HepG2 (cell line): ENCODE results near the gene PHF3. TPM values are rescaled to one million over a fixed set of nuclear protein-coding genes. Genes with fewer than 3 reads are reported as not detected.
A peak's percentile ranks its signal among the peaks of the same experiment; 100 is the strongest.

Source experiments
- CBX2 ChIP-seq, 2 experiments: fragments of 200-600 bp in 1 of 2; sonication (generic); formaldehyde crosslinking in 1 of 2; IDR thresholded peaks; 2 replicates each; pipeline versions ENCODE4 v1.7.0 to v1.8.1; 2018 to 2022; ENCODE audit warnings: low read depth in 2 of 2, low read length in 1 of 2, mild to moderate bottlenecking in 1 of 2, missing genetic modification reagents in 1 of 2
- GMEB1 ChIP-seq: sonication (generic); formaldehyde crosslinking; IDR thresholded peaks from 2 replicates; pipeline ENCODE4 v1.5.1; 2020; ENCODE audit warnings: missing genetic modification reagents, mild to moderate bottlenecking, borderline replicate concordance
- HOXA3 ChIP-seq: sonication (generic); formaldehyde crosslinking; IDR thresholded peaks from 2 replicates; pipeline ENCODE4 v1.5.0; 2020; ENCODE audit warnings: missing genetic modification reagents
- HOXA5 ChIP-seq: sonication (generic); formaldehyde crosslinking; IDR thresholded peaks from 2 replicates; pipeline ENCODE4 v1.4.0; 2020; ENCODE audit warnings: missing genetic modification reagents
- KDM4B ChIP-seq: sonication (generic); formaldehyde crosslinking; IDR thresholded peaks from 2 replicates; pipeline ENCODE4 v1.4.0; 2020; ENCODE audit warnings: missing genetic modification reagents
- KLF9 ChIP-seq: IDR thresholded peaks from 2 replicates; pipeline ENCODE4 v1.6.1; 2016; ENCODE audit warnings: low read depth
- MTF1 ChIP-seq: sonication (generic); formaldehyde crosslinking; IDR thresholded peaks from 2 replicates; pipeline ENCODE4 v1.5.0; 2020; ENCODE audit warnings: missing genetic modification reagents
- SUZ12 ChIP-seq: fragments of 150-350 bp; IDR thresholded peaks from 2 replicates; pipeline ENCODE4 v1.6.1; 2014; ENCODE audit warnings: low read depth, low read length
- ZBTB1 ChIP-seq: sonication (generic); formaldehyde crosslinking; IDR thresholded peaks from 2 replicates; pipeline ENCODE4 v1.4.0; 2020; ENCODE audit warnings: missing genetic modification reagents, borderline replicate concordance
- ZBTB20 ChIP-seq: sonication (generic); formaldehyde crosslinking; IDR thresholded peaks from 2 replicates; pipeline ENCODE4 v1.8.1; 2023; ENCODE audit warnings: missing genetic modification reagents, low read depth, mild to moderate bottlenecking, borderline replicate concordance
- ZBTB42 ChIP-seq: sonication (generic); formaldehyde crosslinking; IDR thresholded peaks from 2 replicates; pipeline ENCODE4 v1.5.0; 2020; ENCODE audit warnings: mild to moderate bottlenecking, missing genetic modification reagents
- ZNF264 ChIP-seq: sonication (generic); formaldehyde crosslinking; IDR thresholded peaks from 2 replicates; pipeline ENCODE4 v1.4.0; 2020; ENCODE audit warnings: missing genetic modification reagents
- ZNF619 ChIP-seq: sonication (generic); formaldehyde crosslinking; IDR thresholded peaks from 2 replicates; pipeline ENCODE4 v1.4.0; 2020; ENCODE audit warnings: mild to moderate bottlenecking, missing genetic modification reagents
- ZNF740 ChIP-seq: sonication (generic); formaldehyde crosslinking; IDR thresholded peaks from 2 replicates; pipeline ENCODE4 v1.4.0; 2020; ENCODE audit warnings: missing genetic modification reagents
- ZSCAN20 ChIP-seq: sonication (generic); formaldehyde crosslinking; IDR thresholded peaks from 2 replicates; pipeline ENCODE4 v1.4.0; 2020; ENCODE audit warnings: missing genetic modification reagents, mild to moderate bottlenecking, borderline replicate concordance
- polyA plus RNA-seq, 8 experiments: library from polyadenylated mRNA; depleted of rRNA in 3 of 8; stranded (reverse) in 7 of 8; unstranded in 1 of 8; fragments of >200 nt; fragmentation: Illumina TruSeq in 4 of 8; extraction: Trizol in 4 of 8; gene quantifications; 2 replicates each; pipeline versions ENCODE4 v1.2.1 to v1.2.3, GENCODE V29; 2011 to 2016; ENCODE audit warnings: low read depth in 4 of 8, missing spikeins in 1 of 8, mixed read lengths in 1 of 8; ENCODE audit not compliant: insufficient read depth in 1 of 8
- total RNA-seq, 5 experiments: library from RNA; depleted of rRNA; stranded (reverse); fragments of >200 nt; fragmentation: Illumina TruSeq; extraction: Trizol; gene quantifications; 2 replicates each; pipeline ENCODE4 v1.2.3, GENCODE V29; 2016; ENCODE audit warnings: low read depth in 1 of 5
- TF ChIP-seq, protein P1 (sequence below): sonication (generic); formaldehyde crosslinking; IDR thresholded peaks from 2 replicates; pipeline ENCODE4 v1.9.0; 2021; ENCODE audit warnings: mild to moderate bottlenecking, missing genetic modification reagents
- TF ChIP-seq, protein P2 (sequence below): sonication (generic); formaldehyde crosslinking; IDR thresholded peaks from 2 replicates; pipeline ENCODE4 v1.4.0; 2020; ENCODE audit warnings: missing genetic modification reagents
- TF ChIP-seq, protein P3 (sequence below): sonication (generic); formaldehyde crosslinking; IDR thresholded peaks from 2 replicates; pipeline ENCODE4 v1.4.0; 2020; ENCODE audit warnings: missing genetic modification reagents

PHF3 gene
- total and polyA plus RNA-seq, 2 of the 13 experiments (the other 11 are each of a cell fraction or from before 2014, with no cell fraction given), result 19.8 to 70.4 TPM

- no peak for TF ChIP-seq ZNF619 (CRISPR knock-in tag)
- TF ChIP-seq, protein P1, sequence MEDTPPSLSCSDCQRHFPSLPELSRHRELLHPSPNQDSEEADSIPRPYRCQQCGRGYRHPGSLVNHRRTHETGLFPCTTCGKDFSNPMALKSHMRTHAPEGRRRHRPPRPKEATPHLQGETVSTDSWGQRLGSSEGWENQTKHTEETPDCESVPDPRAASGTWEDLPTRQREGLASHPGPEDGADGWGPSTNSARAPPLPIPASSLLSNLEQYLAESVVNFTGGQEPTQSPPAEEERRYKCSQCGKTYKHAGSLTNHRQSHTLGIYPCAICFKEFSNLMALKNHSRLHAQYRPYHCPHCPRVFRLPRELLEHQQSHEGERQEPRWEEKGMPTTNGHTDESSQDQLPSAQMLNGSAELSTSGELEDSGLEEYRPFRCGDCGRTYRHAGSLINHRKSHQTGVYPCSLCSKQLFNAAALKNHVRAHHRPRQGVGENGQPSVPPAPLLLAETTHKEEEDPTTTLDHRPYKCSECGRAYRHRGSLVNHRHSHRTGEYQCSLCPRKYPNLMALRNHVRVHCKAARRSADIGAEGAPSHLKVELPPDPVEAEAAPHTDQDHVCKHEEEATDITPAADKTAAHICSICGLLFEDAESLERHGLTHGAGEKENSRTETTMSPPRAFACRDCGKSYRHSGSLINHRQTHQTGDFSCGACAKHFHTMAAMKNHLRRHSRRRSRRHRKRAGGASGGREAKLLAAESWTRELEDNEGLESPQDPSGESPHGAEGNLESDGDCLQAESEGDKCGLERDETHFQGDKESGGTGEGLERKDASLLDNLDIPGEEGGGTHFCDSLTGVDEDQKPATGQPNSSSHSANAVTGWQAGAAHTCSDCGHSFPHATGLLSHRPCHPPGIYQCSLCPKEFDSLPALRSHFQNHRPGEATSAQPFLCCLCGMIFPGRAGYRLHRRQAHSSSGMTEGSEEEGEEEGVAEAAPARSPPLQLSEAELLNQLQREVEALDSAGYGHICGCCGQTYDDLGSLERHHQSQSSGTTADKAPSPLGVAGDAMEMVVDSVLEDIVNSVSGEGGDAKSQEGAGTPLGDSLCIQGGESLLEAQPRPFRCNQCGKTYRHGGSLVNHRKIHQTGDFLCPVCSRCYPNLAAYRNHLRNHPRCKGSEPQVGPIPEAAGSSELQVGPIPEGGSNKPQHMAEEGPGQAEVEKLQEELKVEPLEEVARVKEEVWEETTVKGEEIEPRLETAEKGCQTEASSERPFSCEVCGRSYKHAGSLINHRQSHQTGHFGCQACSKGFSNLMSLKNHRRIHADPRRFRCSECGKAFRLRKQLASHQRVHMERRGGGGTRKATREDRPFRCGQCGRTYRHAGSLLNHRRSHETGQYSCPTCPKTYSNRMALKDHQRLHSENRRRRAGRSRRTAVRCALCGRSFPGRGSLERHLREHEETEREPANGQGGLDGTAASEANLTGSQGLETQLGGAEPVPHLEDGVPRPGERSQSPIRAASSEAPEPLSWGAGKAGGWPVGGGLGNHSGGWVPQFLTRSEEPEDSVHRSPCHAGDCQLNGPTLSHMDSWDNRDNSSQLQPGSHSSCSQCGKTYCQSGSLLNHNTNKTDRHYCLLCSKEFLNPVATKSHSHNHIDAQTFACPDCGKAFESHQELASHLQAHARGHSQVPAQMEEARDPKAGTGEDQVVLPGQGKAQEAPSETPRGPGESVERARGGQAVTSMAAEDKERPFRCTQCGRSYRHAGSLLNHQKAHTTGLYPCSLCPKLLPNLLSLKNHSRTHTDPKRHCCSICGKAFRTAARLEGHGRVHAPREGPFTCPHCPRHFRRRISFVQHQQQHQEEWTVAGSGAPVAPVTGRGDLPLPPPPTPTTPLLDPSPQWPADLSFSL (CRISPR knock-in tag), result peak; percentile 92
- no peak for TF ChIP-seq HOXA5 (CRISPR knock-in tag)
- TF ChIP-seq ZBTB1 (CRISPR knock-in tag), result no peak
- TF ChIP-seq SUZ12, result no peak
- no peak for TF ChIP-seq ZSCAN20 (CRISPR knock-in tag)
- no peak for TF ChIP-seq ZBTB20 (CRISPR knock-in tag)
- peak; percentile 43; the same call in 1 of the 2 replicates for TF ChIP-seq GMEB1 (CRISPR knock-in tag)
- no peak for TF ChIP-seq CBX2 (IDR thresholded peaks at IDR 0.05; ENCODE audit: low read depth, low read length)
- no peak for TF ChIP-seq CBX2 (CRISPR knock-in tag; IDR thresholded peaks at IDR 0.05; ENCODE audit: low read depth)
- TF ChIP-seq, protein P2, sequence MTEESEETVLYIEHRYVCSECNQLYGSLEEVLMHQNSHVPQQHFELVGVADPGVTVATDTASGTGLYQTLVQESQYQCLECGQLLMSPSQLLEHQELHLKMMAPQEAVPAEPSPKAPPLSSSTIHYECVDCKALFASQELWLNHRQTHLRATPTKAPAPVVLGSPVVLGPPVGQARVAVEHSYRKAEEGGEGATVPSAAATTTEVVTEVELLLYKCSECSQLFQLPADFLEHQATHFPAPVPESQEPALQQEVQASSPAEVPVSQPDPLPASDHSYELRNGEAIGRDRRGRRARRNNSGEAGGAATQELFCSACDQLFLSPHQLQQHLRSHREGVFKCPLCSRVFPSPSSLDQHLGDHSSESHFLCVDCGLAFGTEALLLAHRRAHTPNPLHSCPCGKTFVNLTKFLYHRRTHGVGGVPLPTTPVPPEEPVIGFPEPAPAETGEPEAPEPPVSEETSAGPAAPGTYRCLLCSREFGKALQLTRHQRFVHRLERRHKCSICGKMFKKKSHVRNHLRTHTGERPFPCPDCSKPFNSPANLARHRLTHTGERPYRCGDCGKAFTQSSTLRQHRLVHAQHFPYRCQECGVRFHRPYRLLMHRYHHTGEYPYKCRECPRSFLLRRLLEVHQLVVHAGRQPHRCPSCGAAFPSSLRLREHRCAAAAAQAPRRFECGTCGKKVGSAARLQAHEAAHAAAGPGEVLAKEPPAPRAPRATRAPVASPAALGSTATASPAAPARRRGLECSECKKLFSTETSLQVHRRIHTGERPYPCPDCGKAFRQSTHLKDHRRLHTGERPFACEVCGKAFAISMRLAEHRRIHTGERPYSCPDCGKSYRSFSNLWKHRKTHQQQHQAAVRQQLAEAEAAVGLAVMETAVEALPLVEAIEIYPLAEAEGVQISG (CRISPR knock-in tag), result no peak
- TF ChIP-seq ZBTB42, result no peak
- TF ChIP-seq ZNF264 (CRISPR knock-in tag), result no peak
- TF ChIP-seq ZNF740 (CRISPR knock-in tag), result no peak
- TF ChIP-seq, protein P3, sequence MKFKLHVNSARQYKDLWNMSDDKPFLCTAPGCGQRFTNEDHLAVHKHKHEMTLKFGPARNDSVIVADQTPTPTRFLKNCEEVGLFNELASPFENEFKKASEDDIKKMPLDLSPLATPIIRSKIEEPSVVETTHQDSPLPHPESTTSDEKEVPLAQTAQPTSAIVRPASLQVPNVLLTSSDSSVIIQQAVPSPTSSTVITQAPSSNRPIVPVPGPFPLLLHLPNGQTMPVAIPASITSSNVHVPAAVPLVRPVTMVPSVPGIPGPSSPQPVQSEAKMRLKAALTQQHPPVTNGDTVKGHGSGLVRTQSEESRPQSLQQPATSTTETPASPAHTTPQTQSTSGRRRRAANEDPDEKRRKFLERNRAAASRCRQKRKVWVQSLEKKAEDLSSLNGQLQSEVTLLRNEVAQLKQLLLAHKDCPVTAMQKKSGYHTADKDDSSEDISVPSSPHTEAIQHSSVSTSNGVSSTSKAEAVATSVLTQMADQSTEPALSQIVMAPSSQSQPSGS (CRISPR knock-in tag), result peak; percentile 100
- TF ChIP-seq MTF1 (CRISPR knock-in tag), result no peak
- TF ChIP-seq HOXA3 (CRISPR knock-in tag), result peak; percentile 51; the same call in 1 of the 2 replicates
- TF ChIP-seq KLF9 (CRISPR knock-in tag), result no peak
- TF ChIP-seq KDM4B (CRISPR knock-in tag), result peak; percentile 56; the same call in 1 of the 2 replicates
Observed at GRCh38 chr6:63589952-63590411, 45.6 kb upstream of the PHF3 start (continued).
